T-helper 1 cell treated with Interleukin-12 subunit alpha and Interleukin-12 subunit beta and Interleukin-4 antibody, amounts not matched to agents 30 μg/mL and 1 μg/mL, for 36 hours (primary cell): ENCODE data around the gene EIPR1.

Experiments
- H3K27ac Mint-ChIP-seq: one replicate; pipeline ENCODE4 v1.8.0; 2021; ENCODE audit warnings: mild to moderate bottlenecking, mixed read lengths
- H3K27me3 Mint-ChIP-seq: one replicate; pipeline ENCODE4 v1.8.0; 2021; ENCODE audit warnings: low read depth, mixed read lengths
- H3K36me3 Mint-ChIP-seq: one replicate; pipeline ENCODE4 v1.8.0; 2021; ENCODE audit warnings: low read depth, mixed read lengths
- H3K4me1 Mint-ChIP-seq: one replicate; pipeline ENCODE4 v1.8.0; 2021; ENCODE audit warnings: low read depth, mixed read lengths
- H3K4me3 Mint-ChIP-seq: one replicate; pipeline ENCODE4 v1.8.0; 2021; ENCODE audit warnings: mild to moderate bottlenecking, moderate library complexity, mixed read lengths
- H3K9me3 Mint-ChIP-seq: one replicate; pipeline ENCODE4 v1.8.0; 2021; ENCODE audit warnings: mixed read lengths

The EIPR1 gene

GRCh38 chr2:3223080-3223923 is 154.3 kb downstream of the EIPR1 start:
- Mint-ChIP-seq H3K27me3 (no peaks in the 10 kb centered on the region), H3K27ac (peak overlapping the region; percentile 99), H3K36me3 (peaks cover 43% of the 10 kb centered on the region), H3K4me1 (peaks cover 39% of the 10 kb centered on the region), H3K9me3 (peaks cover 28% of the 10 kb centered on the region), H3K4me3 (peak overlapping the region; percentile 63)

- Mint-ChIP-seq H3K4me1 (peaks cover 41% of the 10 kb centered on the region), H3K36me3 (peaks cover 36% of the 10 kb centered on the region), H3K4me3 (peak overlapping the region; percentile 60), H3K27me3 (no peaks in the 10 kb centered on the region), H3K27ac (peak overlapping the region; percentile 99), H3K9me3 (peaks cover 26% of the 10 kb centered on the region)
Observed at GRCh38 chr2:3222636-3223035, 155.0 kb downstream of the EIPR1 start.

- Mint-ChIP-seq H3K4me3 (no peak overlapping the region), H3K4me1 (peaks cover 43% of the 10 kb centered on the region), H3K36me3 (peaks cover 35% of the 10 kb centered on the region), H3K27ac (no peak overlapping the region), H3K9me3 (peaks cover 9% of the 10 kb centered on the region), H3K27me3 (no peaks in the 10 kb centered on the region)
Observed at GRCh38 chr2:3219536-3219935, 158.1 kb downstream of the EIPR1 start.

GRCh38 chr2:3217646-3218045 is 160.0 kb downstream of the EIPR1 start:
- Mint-ChIP-seq H3K4me3 (no peak overlapping the region), H3K4me1 (peaks cover 34% of the 10 kb centered on the region), H3K27me3 (no peaks in the 10 kb centered on the region), H3K9me3 (peaks cover 9% of the 10 kb centered on the region), H3K27ac (no peak overlapping the region), H3K36me3 (peaks cover 36% of the 10 kb centered on the region)

- Mint-ChIP-seq H3K4me1 (peaks cover 27% of the 10 kb centered on the region), H3K4me3 (no peak overlapping the region)
Observed at GRCh38 chr2:3216841-3217495, 160.7 kb downstream of the EIPR1 start.

GRCh38 chr2:3214806-3215404 is 162.7 kb downstream of the EIPR1 start:
- Mint-ChIP-seq H3K4me1 (peaks cover 24% of the 10 kb centered on the region), H3K27me3 (no peaks in the 10 kb centered on the region)

More at GRCh38 chr2:3216841-3217495, 160.7 kb downstream of the EIPR1 start:
- no peaks in the 10 kb centered on the region for H3K27me3 Mint-ChIP-seq
- H3K27ac Mint-ChIP-seq, result no peak overlapping the region
- peaks cover 9% of the 10 kb centered on the region for H3K9me3 Mint-ChIP-seq
- H3K36me3 Mint-ChIP-seq, result peaks cover 35% of the 10 kb centered on the region

GRCh38 chr2:3214065-3214464 is 163.6 kb downstream of the EIPR1 start:
- H3K27ac Mint-ChIP-seq, result no peak overlapping the region
- peaks cover 24% of the 10 kb centered on the region for H3K4me1 Mint-ChIP-seq
- no peaks in the 10 kb centered on the region for H3K27me3 Mint-ChIP-seq
- H3K9me3 Mint-ChIP-seq, result no peaks in the 10 kb centered on the region
- no peak overlapping the region for H3K4me3 Mint-ChIP-seq
- H3K36me3 Mint-ChIP-seq, result peaks cover 21% of the 10 kb centered on the region

More at GRCh38 chr2:3214806-3215404, 162.7 kb downstream of the EIPR1 start:
- peaks cover under 1% of the 10 kb centered on the region for H3K9me3 Mint-ChIP-seq
- no peak overlapping the region for H3K27ac Mint-ChIP-seq
- H3K4me3 Mint-ChIP-seq, result no peak overlapping the region
- peaks cover 24% of the 10 kb centered on the region for H3K36me3 Mint-ChIP-seq

GRCh38 chr2:3212984-3213383 is 164.6 kb downstream of the EIPR1 start:
- H3K4me1 Mint-ChIP-seq, result peaks cover 24% of the 10 kb centered on the region
- no peak overlapping the region for H3K4me3 Mint-ChIP-seq
- H3K36me3 Mint-ChIP-seq, result peaks cover 21% of the 10 kb centered on the region
- H3K27ac Mint-ChIP-seq, result no peak overlapping the region
- H3K27me3 Mint-ChIP-seq, result no peaks in the 10 kb centered on the region
- H3K9me3 Mint-ChIP-seq, result no peaks in the 10 kb centered on the region

GRCh38 chr2:3212061-3212362 is 165.6 kb downstream of the EIPR1 start:
- H3K9me3 Mint-ChIP-seq, result no peaks in the 10 kb centered on the region
- H3K4me3 Mint-ChIP-seq, result no peak overlapping the region
- no peaks in the 10 kb centered on the region for H3K27me3 Mint-ChIP-seq
- H3K4me1 Mint-ChIP-seq, result peaks cover 19% of the 10 kb centered on the region
- H3K27ac Mint-ChIP-seq, result no peak overlapping the region
- peaks cover 20% of the 10 kb centered on the region for H3K36me3 Mint-ChIP-seq

- Mint-ChIP-seq H3K4me3 (no peak overlapping the region), H3K4me1 (peaks cover 16% of the 10 kb centered on the region), H3K27me3 (no peaks in the 10 kb centered on the region), H3K9me3 (no peaks in the 10 kb centered on the region), H3K27ac (no peak overlapping the region), H3K36me3 (peaks cover 16% of the 10 kb centered on the region)
Observed at GRCh38 chr2:3211256-3212060, 166.2 kb downstream of the EIPR1 start.

- Mint-ChIP-seq H3K4me1 (peaks cover 14% of the 10 kb centered on the region), H3K4me3 (no peak overlapping the region), H3K27me3 (no peaks in the 10 kb centered on the region), H3K9me3 (no peaks in the 10 kb centered on the region), H3K27ac (peak overlapping the region; percentile 11), H3K36me3 (peaks cover 15% of the 10 kb centered on the region)
Observed at GRCh38 chr2:3210257-3210656, 167.4 kb downstream of the EIPR1 start.

- Mint-ChIP-seq H3K9me3 (no peaks in the 10 kb centered on the region), H3K4me1 (peaks cover 9% of the 10 kb centered on the region), H3K27me3 (no peaks in the 10 kb centered on the region), H3K27ac (no peak overlapping the region), H3K36me3 (peaks cover 12% of the 10 kb centered on the region), H3K4me3 (no peak overlapping the region)
Observed at GRCh38 chr2:3209258-3209657, 168.4 kb downstream of the EIPR1 start.

- H3K27me3 Mint-ChIP-seq, result no peaks in the 10 kb centered on the region
- H3K36me3 Mint-ChIP-seq, result peaks cover 7% of the 10 kb centered on the region
- peaks cover 4% of the 10 kb centered on the region for H3K4me1 Mint-ChIP-seq
- no peak overlapping the region for H3K4me3 Mint-ChIP-seq
- H3K9me3 Mint-ChIP-seq, result no peaks in the 10 kb centered on the region
- H3K27ac Mint-ChIP-seq, result no peak overlapping the region
Observed at GRCh38 chr2:3208591-3208990, 169.0 kb downstream of the EIPR1 start.

GRCh38 chr2:3208179-3208578 is 169.4 kb downstream of the EIPR1 start:
- peaks cover 4% of the 10 kb centered on the region for H3K4me1 Mint-ChIP-seq
- no peak overlapping the region for H3K27ac Mint-ChIP-seq
- no peak overlapping the region for H3K4me3 Mint-ChIP-seq
- no peaks in the 10 kb centered on the region for H3K9me3 Mint-ChIP-seq
- H3K27me3 Mint-ChIP-seq, result no peaks in the 10 kb centered on the region
- H3K36me3 Mint-ChIP-seq, result peaks cover 5% of the 10 kb centered on the region
